ENCODE data around the gene GJA1.
"Not testable (repeated sequence)": the region's sequence is repeated elsewhere in the genome, so short reads cannot be mapped to it uniquely, and the experiment has no call there.

The GJA1 gene

DNA sequence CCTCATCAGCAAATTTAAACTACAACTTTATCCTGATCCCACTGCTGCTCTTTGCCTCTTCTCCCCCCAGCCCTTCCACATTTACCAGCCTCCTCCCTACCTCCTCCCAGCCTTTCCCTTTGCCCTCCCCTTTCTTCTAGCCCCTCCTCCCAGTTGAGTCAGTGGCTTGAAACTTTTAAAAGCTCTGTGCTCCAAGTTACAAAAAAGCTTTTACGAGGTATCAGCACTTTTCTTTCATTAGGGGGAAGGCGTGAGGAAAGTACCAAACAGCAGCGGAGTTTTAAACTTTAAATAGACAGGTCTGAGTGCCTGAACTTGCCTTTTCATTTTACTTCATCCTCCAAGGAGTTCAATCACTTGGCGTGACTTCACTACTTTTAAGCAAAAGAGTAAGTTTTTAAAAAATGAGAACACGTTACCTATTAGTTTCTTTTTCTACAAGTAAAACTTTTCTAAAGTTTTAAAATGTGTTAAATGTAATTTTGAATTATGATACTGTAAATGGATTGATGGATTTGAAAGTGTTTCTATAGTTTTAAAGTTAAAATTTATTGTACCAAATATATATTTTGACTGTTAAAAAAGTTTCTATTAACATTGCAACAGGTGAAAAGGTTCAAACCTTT, at the start of gene GJA1:
Gene GJA1 (plus strand): TSS at position 203 of the 626 bp plus-strand sequence. CDS start 11,202 bp downstream, outside the sequence.
- no peak for DNase-seq

DNA sequence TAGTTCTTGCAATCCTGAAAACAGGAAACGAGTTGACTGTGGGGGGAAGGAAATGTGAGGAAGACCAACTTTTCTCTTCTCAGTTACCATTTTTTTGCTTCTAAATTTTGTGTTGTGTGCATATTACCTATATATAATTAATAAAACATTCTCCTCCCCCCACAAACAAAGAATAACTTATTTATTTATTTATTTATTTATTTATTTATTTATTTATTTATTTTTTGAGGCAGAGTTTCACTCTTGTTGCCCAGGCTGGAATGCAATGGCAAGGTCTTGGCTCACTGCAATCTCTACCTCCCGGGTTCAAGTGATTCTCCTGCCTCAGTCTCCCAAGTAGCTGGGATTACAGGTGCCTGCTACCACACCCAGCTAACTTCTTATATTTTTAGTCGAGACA, 48.9 kb upstream of the GJA1 start:
- DNase-seq, result not testable (repeated sequence)

DNA sequence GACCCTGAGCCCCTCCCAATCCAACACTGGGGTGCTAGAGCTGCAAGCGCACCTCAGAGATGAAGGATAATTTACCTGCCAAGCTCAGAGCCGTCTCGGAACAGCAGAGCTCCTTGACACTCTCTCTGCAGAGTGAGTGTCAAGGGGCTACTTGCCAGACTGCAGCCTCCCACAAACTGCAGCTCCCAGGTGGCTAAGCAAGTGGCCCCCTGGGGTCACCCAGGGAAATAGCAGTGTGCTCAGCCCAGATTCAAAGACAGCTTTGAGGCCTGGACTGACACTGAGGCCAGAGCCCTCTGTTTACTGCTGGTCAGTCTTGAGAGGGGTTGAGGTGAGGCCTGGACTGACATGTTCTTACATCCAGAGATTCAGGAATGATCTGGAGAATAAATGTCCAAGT, 46.0 kb upstream of the GJA1 start:
- DNase-seq, result no peak

DNA sequence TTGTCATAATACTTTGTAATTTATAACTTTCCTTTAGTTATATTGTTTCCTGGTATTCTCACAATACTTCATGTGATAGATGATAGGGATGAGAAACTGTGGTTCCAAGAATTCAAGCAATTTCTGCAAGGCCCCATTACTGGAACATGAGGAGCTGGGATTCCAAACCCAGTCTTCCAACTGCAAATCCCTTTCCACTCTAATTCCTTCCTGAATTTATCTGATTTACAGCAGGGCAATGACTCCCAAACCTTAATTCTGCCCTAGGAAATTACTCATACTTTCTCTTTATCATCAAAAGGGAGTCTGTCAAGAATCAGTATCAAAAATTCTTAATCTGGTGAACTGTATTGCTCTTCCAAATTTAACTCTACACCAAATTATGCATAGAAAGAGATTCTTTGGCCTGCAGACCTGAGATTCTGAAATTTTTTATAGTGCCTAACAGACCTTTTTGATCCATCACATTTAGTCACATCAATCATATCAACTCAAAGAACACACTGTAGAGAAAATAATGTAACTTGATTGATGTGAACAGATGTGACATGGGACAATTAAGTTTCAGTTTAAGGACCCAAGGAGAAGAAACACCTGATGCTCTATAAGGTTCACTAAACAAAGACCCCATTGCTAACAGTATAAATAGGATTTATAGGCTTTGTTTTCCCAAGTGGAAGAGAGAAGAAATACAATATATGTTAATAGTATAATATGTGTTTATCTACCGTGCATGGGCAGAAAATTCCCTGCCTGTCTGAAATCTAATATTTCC, 41.5 kb upstream of the GJA1 start:
- no peak for DNase-seq

DNA sequence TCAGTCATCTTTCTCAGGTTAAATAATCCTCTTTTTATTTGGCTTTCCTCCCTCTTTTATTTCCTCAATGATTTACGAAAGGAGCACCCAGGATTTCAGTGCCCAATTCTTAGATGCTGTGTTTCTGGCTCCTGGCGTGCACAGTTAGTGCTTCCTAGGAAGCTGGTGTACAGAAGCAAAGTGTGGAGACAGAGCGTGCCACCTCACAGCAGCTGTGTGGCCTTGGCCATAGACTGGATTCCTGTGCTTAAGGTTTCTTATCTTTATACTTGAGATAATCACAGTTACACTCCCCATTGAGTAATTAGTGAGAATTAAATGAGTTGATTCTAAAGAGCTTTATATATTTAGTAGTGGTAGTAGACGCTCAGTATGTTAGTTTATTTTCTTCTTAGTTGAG, 39.7 kb upstream of the GJA1 start:
- no peak for DNase-seq

DNA sequence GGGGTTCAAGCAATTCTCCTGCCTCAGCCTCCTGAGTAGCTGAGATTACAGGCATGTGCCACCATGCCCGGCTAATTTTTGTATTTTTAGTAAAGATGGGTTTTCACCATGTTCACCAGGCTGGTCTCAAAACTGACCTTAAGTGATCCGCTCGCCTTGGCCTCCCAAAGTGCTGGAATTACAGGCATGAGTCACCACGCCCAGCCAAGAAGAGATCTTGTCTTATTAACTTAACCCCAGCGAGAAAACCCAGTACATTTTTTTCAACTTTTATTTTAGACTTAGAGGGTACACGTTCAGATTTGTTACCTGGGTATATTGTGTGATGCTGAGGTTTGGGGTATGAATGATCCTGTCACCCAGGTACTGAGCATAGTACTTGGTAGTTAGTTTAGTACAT, 38.3 kb upstream of the GJA1 start:
- not testable (repeated sequence) for DNase-seq

DNA sequence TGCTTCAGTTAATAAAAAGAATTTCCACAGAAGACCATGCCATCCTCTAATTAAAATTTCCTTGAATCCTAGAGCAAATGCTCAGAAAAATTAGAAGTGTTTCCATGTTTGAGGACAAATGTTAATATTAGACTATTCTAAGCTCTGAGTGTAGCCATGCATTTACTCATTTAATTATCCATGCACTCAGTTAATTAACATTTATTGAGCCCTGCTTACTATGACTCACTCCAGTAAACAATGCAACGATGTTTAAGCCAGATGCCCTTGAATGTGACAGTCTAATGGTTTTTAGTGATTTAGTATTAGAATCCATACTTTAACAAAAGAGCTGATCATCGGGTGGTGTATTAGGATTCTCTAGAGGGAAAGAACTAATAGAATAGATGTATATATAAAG, 37.3 kb upstream of the GJA1 start:
- no peak for DNase-seq

DNA sequence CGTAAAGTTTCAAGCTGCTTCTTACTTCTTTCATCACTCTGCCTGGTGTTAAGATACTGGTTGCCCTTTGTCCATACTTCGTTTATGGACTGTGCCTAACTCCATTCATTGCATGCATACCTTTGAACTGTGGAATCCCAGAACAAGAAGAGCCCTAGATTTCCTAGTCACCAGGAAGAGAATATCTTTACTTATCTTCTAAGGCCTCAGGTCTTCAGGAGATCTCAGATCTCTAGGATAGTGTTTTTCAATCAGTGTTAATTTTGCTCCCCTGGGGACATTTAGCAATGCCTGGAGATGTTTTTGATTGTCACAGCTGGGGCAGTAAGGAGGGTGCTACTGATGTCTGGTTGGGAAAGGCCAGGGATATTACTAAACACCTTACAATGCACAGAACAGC, 35.5 kb upstream of the GJA1 start:
- no peak for DNase-seq

DNA sequence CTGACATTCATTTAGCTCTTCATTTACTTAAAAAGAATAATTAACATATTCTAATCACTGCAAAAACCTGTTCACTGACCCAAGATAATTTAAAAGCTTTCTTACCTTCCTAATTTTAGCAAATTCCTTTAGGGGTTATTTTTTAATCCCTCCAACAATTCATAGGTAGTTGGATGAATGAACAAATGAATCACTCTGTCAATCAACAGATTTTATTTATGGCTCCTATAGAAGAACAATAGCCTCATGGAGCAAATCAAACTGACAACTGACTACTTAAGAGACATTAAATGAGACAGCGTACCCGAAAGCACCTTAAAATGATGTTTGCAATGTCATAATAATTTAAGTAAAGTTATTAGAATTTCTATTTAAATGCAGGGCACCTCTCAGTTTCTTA, 31.5 kb upstream of the GJA1 start:
- no peak for DNase-seq

DNA sequence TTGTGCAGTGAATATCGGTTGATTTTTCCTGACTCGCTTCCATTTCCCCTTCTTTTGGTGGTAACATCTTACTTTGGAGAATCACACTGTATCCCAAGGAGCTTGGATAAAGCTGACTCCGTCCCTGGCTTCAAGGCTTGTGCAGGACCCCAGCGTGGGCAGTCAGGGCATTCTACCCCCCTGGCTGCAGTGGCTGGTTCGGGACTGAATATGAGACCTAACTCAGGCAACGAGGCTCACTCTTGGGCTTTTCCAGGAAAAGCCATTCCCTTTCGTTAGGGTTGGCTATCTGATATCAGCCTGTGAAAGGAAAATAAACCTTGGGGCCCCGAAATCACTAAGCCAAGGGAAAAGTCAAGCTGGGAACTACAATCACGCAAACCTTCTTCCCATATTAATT, 30.1 kb upstream of the GJA1 start:
- no peak for DNase-seq

DNA sequence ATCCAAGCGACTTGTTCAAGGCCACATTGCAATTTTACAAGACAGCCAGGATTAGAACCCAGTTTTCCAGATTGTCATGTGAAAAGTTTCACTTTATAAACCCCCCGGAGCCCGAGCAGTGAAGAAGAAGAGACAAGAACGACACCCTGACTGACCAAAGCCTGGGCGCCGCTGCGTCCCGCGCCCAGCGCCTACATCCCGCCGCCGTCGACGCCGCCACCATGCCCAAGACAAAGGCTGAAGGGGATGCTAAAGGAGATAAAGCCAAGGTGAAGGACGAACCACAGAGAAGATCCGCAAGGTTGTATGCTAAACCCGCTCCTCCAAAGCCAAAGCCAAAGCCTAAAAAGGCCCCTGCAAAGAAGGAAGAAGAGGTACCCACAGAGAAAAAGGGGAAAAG, 27.1 kb upstream of the GJA1 start:
- DNase-seq, result no peak

DNA sequence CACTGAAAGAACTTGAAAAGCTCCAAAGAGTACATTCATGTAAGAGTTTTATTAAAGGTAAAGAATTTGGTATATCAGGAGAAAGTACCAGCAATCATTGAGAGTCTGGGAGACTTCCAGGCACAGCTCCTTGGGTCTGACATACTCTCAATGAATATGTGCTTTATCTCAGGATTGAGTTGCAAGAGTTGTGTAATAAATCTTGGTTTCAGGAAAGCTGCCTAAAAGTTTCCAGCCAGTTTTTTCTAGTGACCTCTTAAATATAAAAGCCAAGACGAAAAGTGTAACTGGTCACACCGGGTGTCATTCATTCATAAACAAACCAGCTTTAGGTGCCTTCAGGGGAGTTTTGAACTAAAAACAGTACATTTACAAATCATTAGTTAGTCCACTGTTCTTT, 21.6 kb upstream of the GJA1 start:
- no peak for DNase-seq

DNA sequence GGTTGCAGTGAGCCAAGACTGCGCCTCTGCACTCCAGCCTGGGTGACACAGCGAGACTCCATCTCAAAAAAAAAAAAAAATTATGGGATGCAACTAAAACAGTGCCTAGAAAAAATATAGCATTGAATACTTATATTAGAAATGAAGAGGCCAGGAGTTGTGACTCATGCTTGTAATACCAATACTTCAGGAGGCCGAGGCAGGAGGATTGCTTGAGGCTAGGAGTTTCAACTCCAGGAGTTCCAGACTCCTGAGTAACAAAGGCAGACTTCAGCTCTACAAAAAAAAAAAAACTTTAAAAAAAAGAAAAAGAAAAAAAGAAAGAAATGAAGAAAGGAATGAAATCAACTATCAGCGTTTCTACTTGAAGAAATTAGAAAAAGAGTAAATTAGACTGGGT, 17.1 kb upstream of the GJA1 start:
- no peak for DNase-seq

DNA sequence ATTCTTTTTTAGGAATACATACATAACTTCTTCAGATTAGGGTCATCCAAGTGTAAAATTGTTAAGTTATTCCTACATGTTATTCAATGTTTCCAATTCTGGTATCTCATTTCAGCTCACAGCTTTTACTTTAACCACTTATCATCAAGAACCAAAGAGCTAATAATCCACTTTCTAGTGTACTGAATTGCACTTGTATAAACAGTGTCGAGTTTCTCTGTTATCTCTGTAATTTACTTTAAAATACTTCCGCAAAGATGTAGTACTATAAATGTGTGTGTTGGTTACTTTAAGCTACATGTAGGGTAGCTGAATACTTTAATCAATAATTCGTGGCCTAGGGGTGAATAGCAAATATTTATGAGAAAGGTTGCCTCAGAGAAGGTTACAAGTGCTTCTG, 8.8 kb upstream of the GJA1 start:
- DNase-seq, result no peak

DNA sequence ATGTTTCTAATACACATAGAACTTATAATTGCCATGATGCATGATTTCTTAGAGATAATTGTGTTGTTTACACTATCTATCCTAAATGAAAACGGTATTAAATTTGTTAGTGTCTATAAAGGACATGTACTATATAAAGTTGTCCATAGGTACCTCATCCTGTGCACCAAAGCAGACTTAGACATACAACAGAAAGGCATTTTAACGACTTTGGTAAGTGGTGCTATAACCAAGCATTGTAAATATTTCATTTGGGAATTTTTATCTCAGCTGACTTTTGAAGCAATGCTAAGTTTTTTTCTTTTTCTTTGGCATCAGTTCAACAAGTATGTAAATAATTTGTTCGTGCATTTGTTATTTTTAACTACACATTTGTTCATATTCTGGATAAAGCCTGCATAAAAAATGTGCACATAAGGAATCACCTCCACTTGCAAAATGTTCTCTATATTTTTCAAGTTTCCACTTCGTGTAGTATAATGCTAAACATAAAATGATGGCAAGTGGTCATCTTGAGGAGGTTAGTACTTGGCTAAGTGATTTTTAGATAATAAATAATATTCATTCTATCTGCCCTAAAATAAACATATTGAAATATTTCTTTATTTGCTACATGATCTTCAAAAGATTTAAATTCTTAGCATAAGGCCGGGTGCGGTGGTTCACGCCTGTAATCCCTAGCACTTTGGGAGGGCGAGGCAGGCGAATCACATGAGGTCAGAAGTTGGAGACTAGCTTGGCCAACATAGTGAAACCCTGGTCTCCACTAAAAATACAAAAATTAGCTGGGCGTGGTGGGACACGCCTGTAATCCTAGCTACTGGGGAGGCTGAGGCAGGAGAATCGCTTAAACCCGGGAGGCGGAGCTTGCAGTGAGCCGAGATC, 6.3 kb upstream of the GJA1 start:
- no peak for DNase-seq

DNA sequence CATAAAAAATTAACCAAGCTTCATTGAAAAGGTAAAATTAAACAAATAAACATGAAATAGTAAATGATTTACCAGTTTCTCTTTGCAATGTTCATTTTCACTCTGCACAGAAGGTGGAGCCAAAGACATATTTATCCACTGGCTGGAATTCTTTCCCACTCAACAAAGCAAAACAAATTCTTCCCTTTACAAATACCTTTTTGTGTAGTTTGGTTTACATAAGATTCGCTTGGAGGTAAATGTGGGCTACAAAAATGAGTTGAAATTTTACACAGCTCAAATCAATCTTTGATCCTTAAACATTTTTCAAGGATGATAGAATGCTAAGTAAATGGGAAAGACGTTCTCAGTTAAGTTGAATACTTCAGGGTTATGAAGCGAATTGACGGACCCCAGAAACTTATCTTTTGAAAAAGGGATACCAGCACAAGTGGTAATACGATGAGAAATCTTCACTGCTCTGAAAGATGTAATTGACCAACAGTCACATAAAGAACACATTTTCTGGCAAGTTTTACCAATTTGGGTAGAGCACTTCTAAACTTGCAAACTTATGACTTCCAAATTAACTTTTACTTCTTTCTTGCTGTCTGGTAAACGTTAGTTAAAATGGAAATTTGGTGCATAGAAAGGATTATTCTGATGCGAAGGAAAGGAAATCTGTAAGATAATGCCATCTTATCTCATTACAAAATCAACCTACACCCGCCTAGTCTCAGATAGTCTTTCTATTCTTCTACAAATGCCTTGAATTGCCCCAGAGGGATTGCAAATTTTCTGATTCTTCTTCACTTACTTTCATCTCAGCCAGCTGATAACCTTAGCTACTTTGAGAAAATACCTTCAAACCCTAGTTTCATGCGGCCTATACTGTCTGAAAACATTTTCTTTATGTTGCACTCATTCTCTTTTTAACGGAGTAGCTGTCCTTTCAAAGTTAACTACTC, 4.7 kb upstream of the GJA1 start:
- DNase-seq, result no peak

DNA sequence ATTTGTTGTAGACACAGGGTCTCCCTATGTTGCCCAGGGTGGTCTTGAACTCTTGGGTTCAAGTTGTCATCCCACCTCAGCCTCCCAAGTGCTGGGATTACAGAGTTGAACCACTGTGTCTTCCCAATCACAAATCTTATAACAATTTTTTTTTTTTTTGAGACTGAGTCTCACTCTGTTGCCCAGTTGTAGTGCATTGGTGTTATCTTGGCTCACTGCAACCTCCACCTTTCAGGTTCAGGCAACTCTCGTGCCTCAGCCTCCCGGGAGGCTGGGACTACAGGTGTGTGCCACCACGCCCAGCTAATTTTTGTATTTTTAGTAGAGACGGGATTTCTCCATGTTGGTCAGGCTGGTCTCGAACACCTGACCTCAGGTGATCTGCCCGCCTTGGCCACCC, 3.7 kb upstream of the GJA1 start:
- not testable (repeated sequence) for DNase-seq

DNA sequence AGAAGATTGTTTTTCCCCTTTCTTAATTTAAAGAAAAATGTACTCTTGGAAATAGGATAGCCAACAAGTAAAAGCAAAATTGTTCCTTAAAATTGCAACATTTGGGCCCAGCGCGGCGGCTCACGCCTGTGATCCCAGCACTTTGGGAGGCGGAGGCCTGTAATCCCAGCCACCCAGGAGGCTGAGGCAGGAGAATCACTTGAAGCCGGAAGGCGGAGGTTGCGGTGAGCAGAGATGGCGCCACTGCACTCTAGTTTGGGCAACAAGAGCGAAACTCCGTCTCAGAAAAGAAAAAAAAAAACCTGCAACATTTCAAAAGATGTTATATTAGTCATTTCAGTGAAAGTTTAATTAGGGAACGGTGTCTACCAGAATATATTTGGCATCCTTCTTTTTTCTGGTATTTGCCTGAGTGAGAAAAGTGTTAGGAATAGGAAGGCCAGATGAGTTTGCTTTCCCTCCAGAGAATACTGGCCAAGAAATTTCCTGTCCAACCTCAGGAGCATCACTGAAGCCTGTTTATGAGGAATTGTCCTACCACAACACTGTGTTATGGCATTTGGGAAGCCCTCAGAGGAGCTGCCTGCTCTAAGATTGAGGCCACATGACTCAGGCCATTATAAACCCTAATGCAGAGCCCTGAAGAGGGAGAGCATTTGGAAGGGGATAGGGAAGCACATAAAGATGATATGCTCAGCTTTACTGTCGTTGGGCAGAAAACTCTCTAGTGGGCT, 1.2 kb upstream of the GJA1 start:
- DNase-seq, result no peak

DNA sequence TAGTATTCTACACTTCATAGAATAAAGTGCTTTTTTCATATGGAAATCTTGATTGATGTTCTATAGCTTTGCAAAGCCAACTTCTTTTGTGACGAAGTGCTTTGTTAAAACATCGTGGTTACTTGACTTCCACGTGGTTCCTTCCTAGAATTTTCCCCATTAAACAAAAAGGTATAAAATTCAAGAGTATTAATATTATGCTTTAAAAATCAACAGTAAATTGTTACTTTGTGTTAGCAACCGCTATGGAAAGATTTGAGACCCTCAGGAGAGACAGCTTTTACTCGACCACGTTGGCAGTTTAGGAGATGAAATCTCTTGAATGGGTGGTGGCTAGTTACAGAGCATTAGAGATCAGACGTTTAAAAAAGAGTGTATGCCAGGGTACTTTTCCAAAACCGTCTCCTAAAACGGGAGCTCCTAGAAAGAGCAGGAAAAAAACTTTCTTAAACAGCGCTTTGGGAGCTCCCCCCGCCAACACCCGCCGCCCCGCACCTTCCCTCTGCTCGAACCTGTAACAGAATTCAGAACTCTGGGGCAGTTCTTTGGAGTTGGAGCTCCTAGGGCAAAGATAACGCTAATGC, 920 bp downstream of the GJA1 start:
- no peak for DNase-seq

DNA sequence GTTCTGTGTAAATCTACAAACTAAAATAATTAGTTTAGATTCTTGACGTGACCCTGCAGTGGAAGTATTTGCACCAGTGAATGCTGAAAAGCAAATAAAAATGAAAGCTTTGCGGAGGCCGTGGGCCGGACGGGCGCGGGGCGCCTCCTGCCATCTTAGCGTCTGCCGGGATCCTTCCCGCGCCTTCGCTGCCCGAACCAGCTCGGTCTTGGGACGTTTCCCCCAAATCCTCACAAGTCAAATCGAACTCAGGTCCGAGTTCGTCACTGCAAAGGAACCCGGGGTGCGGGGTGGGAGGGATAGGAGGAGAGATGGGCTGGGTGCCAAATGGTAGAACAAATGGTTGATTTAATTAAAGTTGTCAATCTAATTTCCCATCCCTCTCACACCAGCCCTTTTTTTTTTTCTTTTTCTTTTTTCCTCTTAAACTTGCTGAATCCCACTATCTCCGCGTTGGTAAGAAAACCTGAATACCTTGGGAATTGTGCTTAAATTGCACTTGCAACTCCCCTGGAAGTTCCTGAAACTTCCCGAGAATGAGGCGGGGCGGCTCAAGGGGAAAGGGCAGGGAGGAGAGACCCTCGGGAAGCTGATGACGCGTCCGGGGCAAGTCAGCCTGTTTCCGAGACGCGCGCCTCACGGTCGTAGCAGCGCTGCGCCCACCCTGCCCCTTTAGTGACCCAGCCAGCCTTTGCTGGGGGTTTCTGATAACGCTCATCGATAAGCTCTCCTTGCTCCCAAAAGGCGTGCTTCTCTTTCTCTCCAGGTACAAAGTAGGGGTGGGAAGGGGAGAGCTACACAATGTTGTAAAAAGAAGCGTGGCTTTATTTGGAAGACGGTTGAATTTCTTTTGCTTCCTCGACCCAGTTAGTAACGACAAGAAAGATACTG, 1.8 kb downstream of the GJA1 start:
- no peak for DNase-seq

Data from activated CD8-positive, alpha-beta memory T cell treated with anti-CD3 and anti-CD28 coated beads, Interleukin-2, amount 50 U/mL, for 4 hours (primary cell).